Transverse colon (tissue), 4 donors: ENCODE results near the gene HOTAIR.

Experiments used
- CTCF ChIP-seq, 5 experiments: fragments of 200-600 bp in 3 of 5; fragments of 450-650 bp in 2 of 5; sonication (generic) in 3 of 5; IDR thresholded peaks; 1 replicate in 2 of 5; 2 replicates in 3 of 5; pipeline ENCODE4 v1.5.1; 2016 to 2017; ENCODE audit warnings: antibody characterized with exemption in 5 of 5, inconsistent platforms in 3 of 5, mild to moderate bottlenecking in 2 of 5, moderate library complexity in 1 of 5
- EP300 ChIP-seq: sonication (generic); formaldehyde crosslinking; IDR thresholded peaks from one replicate; pipeline ENCODE4 v1.6.1; 2017; ENCODE audit warnings: antibody characterized with exemption, low read depth
- POLR2A ChIP-seq: fragments of 450-650 bp; IDR thresholded peaks from one replicate; pipeline ENCODE4 v1.6.1; 2016; ENCODE audit warnings: antibody characterized with exemption, mild to moderate bottlenecking, moderate library complexity
- POLR2AphosphoS5 ChIP-seq, 3 donors: sonication (generic); formaldehyde crosslinking; IDR thresholded peaks; one replicate each; pipeline ENCODE4 v1.6.1; 2016; ENCODE audit warnings: antibody characterized with exemption in 3 of 3

- TF ChIP-seq CTCF (IDR thresholded peaks at IDR 0.05) (no peak), POLR2A (no peak), POLR2AphosphoS5 (IDR thresholded peaks at IDR 0.05) (no peak), EP300 (no peak)
Measured at GRCh38 chr12:53988541-53989226, 13.9 kb upstream of the HOTAIR start.
